K562 (cell line): ENCODE results near the gene PDIA3. TPM values are rescaled to one million over a fixed set of nuclear protein-coding genes. Genes with fewer than 3 reads are reported as not detected.

Experiments
- BACH1 ChIP-seq: fragments of 200-800 bp; sonication (Bioruptor generic); IDR thresholded peaks from 2 replicates; pipeline ENCODE4 v1.6.1; 2016; ENCODE audit warnings: missing genetic modification characterization, missing compliant biosample characterization
- BDP1 ChIP-seq: IDR thresholded peaks from 3 replicates; pipeline ENCODE4 v1.6.1; 2011; ENCODE audit not compliant: insufficient read length, insufficient read depth
- CBX5 ChIP-seq: IDR thresholded peaks from 2 replicates; pipeline ENCODE4 v1.6.1; 2014; ENCODE audit warnings: low read depth, borderline replicate concordance
- ELF4 ChIP-seq: fragments of 450-650 bp; formaldehyde crosslinking; IDR thresholded peaks from 2 replicates; pipeline ENCODE4 v1.4.0; 2022; ENCODE audit warnings: missing genetic modification characterization
- FOSL1 ChIP-seq: fragments of 200-800 bp; sonication (Bioruptor generic); conservative IDR thresholded peaks from 2 replicates; pipeline ENCODE4 v1.6.1; 2016; ENCODE audit warnings: missing genetic modification characterization, missing compliant biosample characterization
- FOXA3 ChIP-seq, 2 experiments: fragments of 450-650 bp in 1 of 2; sonication (generic) in 1 of 2; formaldehyde crosslinking; IDR thresholded peaks in 1 of 2; conservative IDR thresholded peaks in 1 of 2; 2 replicates each; pipeline versions ENCODE4 v1.4.0 to v1.8.0; 2020 to 2022; ENCODE audit warnings: mild to moderate bottlenecking in 2 of 2, missing genetic modification reagents in 1 of 2
- FOXJ2 ChIP-seq: fragments of 200-800 bp; sonication (Bioruptor generic); IDR thresholded peaks from 2 replicates; pipeline ENCODE4 v1.6.1; 2016; ENCODE audit warnings: missing genetic modification characterization, missing compliant biosample characterization
- GATA2 ChIP-seq: sonication (generic); formaldehyde crosslinking; IDR thresholded peaks from 2 replicates; pipeline ENCODE4 v1.4.0; 2020; ENCODE audit warnings: mild to moderate bottlenecking, missing genetic modification reagents
- HDAC1 ChIP-seq, 2 experiments: fragments of 450-650 bp; IDR thresholded peaks; 2 replicates each; pipeline ENCODE4 v1.6.1; 2016 to 2017; ENCODE audit warnings: inconsistent platforms in 1 of 2, mild to moderate bottlenecking in 1 of 2, moderate library complexity in 1 of 2
- HMG20B ChIP-seq: fragments of 250-450 bp; sonication (Bioruptor Pico); IDR thresholded peaks from 2 replicates; pipeline ENCODE4 v1.5.0; 2021; ENCODE audit warnings: mild to moderate bottlenecking
- ILF3 ChIP-seq: fragments of 450-650 bp; IDR thresholded peaks from 2 replicates; pipeline ENCODE4 v1.6.1; 2018; ENCODE audit warnings: antibody characterized with exemption, mild to moderate bottlenecking, moderate library complexity, borderline replicate concordance
- JUN ChIP-seq, 2 experiments: sonication (generic) in 1 of 2; formaldehyde crosslinking in 1 of 2; IDR thresholded peaks; 2 replicates each; pipeline versions ENCODE4 v1.6.1 to v1.8.0; 2012 to 2022; ENCODE audit warnings: borderline replicate concordance in 2 of 2, mild to moderate bottlenecking in 2 of 2, improper control_type of control experiment in 1 of 2, low read depth in 1 of 2, low read length in 1 of 2, missing genetic modification reagents in 1 of 2
- MAFF ChIP-seq: IDR thresholded peaks from 2 replicates; pipeline ENCODE4 v1.6.1; 2012; ENCODE audit warnings: low read length, improper control_type of control experiment
- NBN ChIP-seq: fragments of 450-650 bp; IDR thresholded peaks from 2 replicates; pipeline ENCODE4 v1.6.1; 2016; ENCODE audit warnings: low read depth, mild to moderate bottlenecking
- NFRKB ChIP-seq: fragments of 450-650 bp; IDR thresholded peaks from 2 replicates; pipeline ENCODE4 v1.6.1; 2016; ENCODE audit warnings: low read depth
- PTBP1 ChIP-seq: fragments of 200-400 bp; formaldehyde crosslinking; IDR thresholded peaks from 2 replicates; pipeline ENCODE4 v1.6.1; 2017; ENCODE audit warnings: low read depth, low read length
- TEAD2 ChIP-seq: fragments of 450-650 bp; IDR thresholded peaks from 2 replicates; pipeline ENCODE4 v1.6.1; 2016; ENCODE audit warnings: missing genetic modification characterization, control low read depth, missing compliant biosample characterization
- YY1 ChIP-seq, 3 experiments: IDR thresholded peaks; 2 replicates each; pipeline ENCODE4 v1.6.1; 2011; ENCODE audit warnings: low read length in 2 of 3, mild to moderate bottlenecking in 2 of 3, moderate library complexity in 2 of 3, borderline replicate concordance in 1 of 3, control low read depth in 1 of 3, low read depth in 1 of 3; ENCODE audit not compliant: insufficient read depth in 3 of 3, insufficient replicate concordance in 2 of 3, control insufficient read depth in 1 of 3, insufficient read length in 1 of 3; ENCODE audit errors: extremely low read depth in 1 of 3
- ZBTB5 ChIP-seq: fragments of 450-650 bp; IDR thresholded peaks from 2 replicates; pipeline ENCODE4 v1.6.1; 2017; ENCODE audit warnings: antibody characterized with exemption
- ZC3H4 ChIP-seq: sonication (generic); formaldehyde crosslinking; IDR thresholded peaks from 2 replicates; pipeline ENCODE4 v1.9.0; 2021; ENCODE audit warnings: missing genetic modification reagents, borderline replicate concordance
- ZNF143 ChIP-seq: sonication (generic); formaldehyde crosslinking; IDR thresholded peaks from 2 replicates; pipeline ENCODE4 v1.9.0; 2022; ENCODE audit warnings: mild to moderate bottlenecking, missing genetic modification reagents
- ZNF316 ChIP-seq: fragments of 450-650 bp; IDR thresholded peaks from 2 replicates; pipeline ENCODE4 v1.6.1; 2016
- ZNF512 ChIP-seq: IDR thresholded peaks from 2 replicates; pipeline ENCODE4 v1.6.1; 2016; ENCODE audit warnings: missing genetic modification characterization, missing compliant biosample characterization
- ZNF780A ChIP-seq: fragments of 250-450 bp; sonication (Bioruptor Pico); IDR thresholded peaks from 2 replicates; pipeline ENCODE4 v1.5.0; 2021; ENCODE audit warnings: mild to moderate bottlenecking
- polyA plus RNA-seq, 8 experiments: library from polyadenylated mRNA; depleted of rRNA in 4 of 8; stranded (reverse) in 5 of 8; unstranded in 3 of 8; fragments of >200 nt; fragmentation: Nextera tagmentation in 2 of 8; fragmentation: Illumina TruSeq in 1 of 8; extraction: Ambion mirVana in 2 of 8; extraction: Trizol in 1 of 8; gene quantifications; 2 replicates each; pipeline versions ENCODE4 v1.2.1 to v1.2.3, GENCODE V29; 2011 to 2014; ENCODE audit warnings: inconsistent platforms in 1 of 8, missing spikeins in 1 of 8
- total RNA-seq, 7 experiments: library from RNA; depleted of rRNA in 6 of 7; stranded (reverse); fragments of >200 nt in 6 of 7; fragmentation: Illumina TruSeq in 2 of 7; extraction: Trizol in 2 of 7; gene quantifications; 2 replicates each; pipeline versions ENCODE4 v1.2.1 to v1.2.3, GENCODE V29; 2011 to 2021; ENCODE audit warnings: low replicate concordance in 1 of 7

The PDIA3 gene
- total and polyA plus RNA-seq, 9 of the 15 experiments (the other 6 are each of a cell fraction or from before 2014, with no cell fraction given): 13.5 to 386 (median 149) TPM

GRCh38 chr15:43792761-43793476 lies 46.7 kb downstream of the PDIA3 start (continued):
- TF ChIP-seq BDP1 (no peak), FOXJ2 (tag) (no peak), YY1 (IDR thresholded peaks at IDR 0.05; ENCODE audit: borderline replicate concordance in 1 of 3, control insufficient read depth in 1 of 3, extremely low read depth in 1 of 3, insufficient read depth in 3 of 3, insufficient read length in 1 of 3, insufficient replicate concordance in 2 of 3, low read depth in 1 of 3, low read length in 2 of 3) (no peak), NBN (no peak; the same call in 1 of the 2 replicates), ZNF143 (0 out of 2 replicates have a peak, but pooled peaks have one; percentile 0), BACH1 (no peak), ZNF780A (CRISPR knock-in tag) (no peak), FOXA3 (CRISPR knock-in tag; conservative IDR thresholded peaks at IDR 0.05 in 1 of 2, IDR thresholded peaks at IDR 0.05 in 1 of 2) (no peak), ZC3H4 (CRISPR knock-in tag) (peak; percentile 8; the same call in 1 of the 2 replicates), JUN (IDR thresholded peaks at IDR 0.05; ENCODE audit: borderline replicate concordance, low read depth, low read length) (no peak), JUN (CRISPR knock-in tag; IDR thresholded peaks at IDR 0.05; ENCODE audit: borderline replicate concordance) (no peak), TEAD2 (tag) (no peak), ZNF316 (peak; percentile 51), ZBTB5 (no peak), ELF4 (no peak), FOSL1 (tag) (no peak), HMG20B (CRISPR knock-in tag) (no peak), PTBP1 (0 out of 2 replicates have a peak, but pooled peaks have one; percentile 14), MAFF (no peak), NFRKB (peak; percentile 21; the same call in 1 of the 2 replicates), CBX5 (no peak), GATA2 (CRISPR knock-in tag) (no peak), HDAC1 (IDR thresholded peaks at IDR 0.05) (no peak; a peak in 1 of 4 replicates), ILF3 (no peak), ZNF512 (no peak)
